OCI-LY7 (cell line): Measurements from ENCODE around the gene NOD2. TPM values are rescaled to one million over a fixed set of nuclear protein-coding genes. Genes with fewer than 3 reads are reported as not detected.

Source experiments
- BruUV-seq: library from RNA; stranded (reverse); fragments of 400-500 nt; replicated peaks from 2 replicates; lab custom pipeline; 2021; lab: Mats Ljungman, UMichigan
- CTCF ChIA-PET: fragments of 300-600 bp; sonication (Branson Sonifier 250); formaldehyde crosslinking; loops from one replicate; lab custom pipeline; 2022; ENCODE audit warnings: antibody characterized with exemption; ENCODE audit not compliant: unreplicated experiment; lab: Charles Lee
- POLR2A ChIA-PET: fragments of 300-600 bp; sonication (Branson Sonifier 250); formaldehyde crosslinking; loops from one replicate; lab custom pipeline; 2022; ENCODE audit warnings: antibody characterized with exemption; lab: Charles Lee
- DNase-seq: peaks from one replicate; pipeline ENCODE4 v3.0.0-alpha.2; 2015; ENCODE audit warnings: low spot score
- H2AFZ ChIP-seq: fragments of 200-600 bp; sonication (generic), shearing (Covaris generic); 2 replicates; pipeline ENCODE4 v1.6.1; 2014; ENCODE audit warnings: mild to moderate bottlenecking, antibody characterized with exemption, low read length, moderate library complexity
- H3K27ac ChIP-seq: fragments of 200-600 bp; sonication (generic); 2 replicates; pipeline ENCODE4 v1.5.1; 2014; ENCODE audit warnings: mixed run types, low read depth, mild to moderate bottlenecking, moderate library complexity, low read length, inconsistent platforms; ENCODE audit not compliant: poor library complexity, severe bottlenecking
- H3K36me3 ChIP-seq: fragments of 200-600 bp; sonication (generic); 2 replicates; pipeline ENCODE4 v1.6.1; 2014; ENCODE audit warnings: mild to moderate bottlenecking, antibody characterized with exemption, low read length, moderate library complexity, mixed read lengths; ENCODE audit not compliant: insufficient read depth
- H3K4me1 ChIP-seq: fragments of 200-600 bp; sonication (generic); 2 replicates; pipeline ENCODE4 v1.5.1; 2014; ENCODE audit warnings: mild to moderate bottlenecking, low read length; ENCODE audit not compliant: insufficient read depth, poor library complexity, severe bottlenecking
- H3K4me2 ChIP-seq: fragments of 200-600 bp; sonication (generic); 2 replicates; pipeline ENCODE4 v1.6.1; 2014; ENCODE audit warnings: mild to moderate bottlenecking, low read length
- H3K4me3 ChIP-seq: fragments of 200-600 bp; sonication (generic); 2 replicates; pipeline ENCODE4 v1.5.1; 2014; ENCODE audit warnings: mild to moderate bottlenecking, low read depth, low read length; ENCODE audit not compliant: poor library complexity, severe bottlenecking
- H3K79me2 ChIP-seq: fragments of 200-600 bp; sonication (generic); 2 replicates; pipeline ENCODE4 v1.6.1; 2016; ENCODE audit warnings: low read depth, mild to moderate bottlenecking, low read length, moderate library complexity, mixed read lengths; ENCODE audit not compliant: insufficient read depth
- H3K9me2 ChIP-seq: fragments of 200-600 bp; sonication (generic); 2 replicates; pipeline ENCODE4 v1.6.1; 2016; ENCODE audit warnings: mild to moderate bottlenecking, low read length, mixed read lengths; ENCODE audit not compliant: insufficient read depth
- H3K9me3 ChIP-seq: fragments of 200-600 bp; sonication (generic); 2 replicates; pipeline ENCODE4 v1.6.1; 2014; ENCODE audit warnings: mild to moderate bottlenecking, mixed run types, low read length, mixed read lengths
- H4K20me1 ChIP-seq: fragments of 200-600 bp; sonication (generic); 2 replicates; pipeline ENCODE4 v1.6.1; 2014; ENCODE audit warnings: mild to moderate bottlenecking, antibody characterized with exemption, low read length, moderate library complexity, mixed read lengths; ENCODE audit not compliant: insufficient read depth
- EZH2phosphoT487 ChIP-seq: fragments of 200-600 bp; sonication (generic); IDR thresholded peaks from 2 replicates; pipeline ENCODE4 v1.6.1; 2018; ENCODE audit warnings: low read depth, borderline replicate concordance, mild to moderate bottlenecking, mixed run types, antibody characterized with exemption, low read length, moderate library complexity, mixed read lengths
- intact Hi-C: fragments of 100-400 bp; cut with micrococcal nuclease; formaldehyde crosslinking; loops from one replicate; pipeline ENCODE4 v1.10.0; 2022; ENCODE audit not compliant: unreplicated experiment
- total RNA-seq, 2 experiments: library from RNA; depleted of rRNA in 1 of 2; stranded (reverse); fragments of >200 nt in 1 of 2; shearing (Covaris generic) in 1 of 2; gene quantifications; 2 replicates each; pipeline ENCODE4 v1.2.3, GENCODE V29; 2014 to 2022
- TF ChIP-seq, protein P1 (sequence below): fragments of 200-600 bp; sonication (generic); conservative IDR thresholded peaks from 2 replicates; pipeline ENCODE4 v1.5.1; 2014; ENCODE audit warnings: mild to moderate bottlenecking, antibody characterized with exemption, low read length, moderate library complexity, mixed read lengths

Gene NOD2
- total RNA-seq, 2 experiments from 2014 or later, result not detected

DNA sequence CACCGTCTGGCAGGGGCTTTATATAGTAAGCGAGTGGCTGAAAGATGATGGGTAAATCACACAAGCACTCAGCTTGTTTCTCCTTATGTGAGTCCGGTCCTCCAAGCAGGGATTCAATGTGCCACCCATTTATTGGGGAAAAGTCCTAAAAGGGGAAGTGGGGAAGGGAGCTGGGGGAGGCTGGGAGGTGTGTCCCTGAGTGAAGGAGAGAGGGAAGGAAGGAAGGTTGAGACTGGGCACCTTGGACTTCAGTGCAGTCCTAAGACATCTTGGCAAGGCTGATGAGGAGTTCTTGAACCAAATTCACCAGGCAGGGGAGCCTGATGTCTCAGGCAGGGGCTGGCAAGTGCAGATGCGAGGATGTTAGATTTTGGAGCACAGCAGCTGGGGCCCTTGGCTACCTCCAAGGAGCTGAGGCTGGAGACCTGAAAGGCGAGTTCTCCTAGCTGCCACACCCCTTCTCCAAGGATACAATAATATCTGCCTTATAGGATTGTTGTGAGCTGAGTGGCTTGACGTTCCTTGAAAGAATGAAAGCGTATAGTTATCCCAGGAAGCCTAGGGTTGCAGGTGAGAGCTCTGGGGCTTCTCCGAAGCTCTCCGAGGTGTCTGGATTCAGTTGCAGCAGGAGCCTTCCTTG, 25.5 kb downstream of the NOD2 start:
- intact Hi-C loops, result no loop called here
- no peaks in the 10 kb centered on the region for H3K9me2 ChIP-seq
- no peak for TF ChIP-seq EZH2phosphoT487
- TF ChIP-seq, protein P1, sequence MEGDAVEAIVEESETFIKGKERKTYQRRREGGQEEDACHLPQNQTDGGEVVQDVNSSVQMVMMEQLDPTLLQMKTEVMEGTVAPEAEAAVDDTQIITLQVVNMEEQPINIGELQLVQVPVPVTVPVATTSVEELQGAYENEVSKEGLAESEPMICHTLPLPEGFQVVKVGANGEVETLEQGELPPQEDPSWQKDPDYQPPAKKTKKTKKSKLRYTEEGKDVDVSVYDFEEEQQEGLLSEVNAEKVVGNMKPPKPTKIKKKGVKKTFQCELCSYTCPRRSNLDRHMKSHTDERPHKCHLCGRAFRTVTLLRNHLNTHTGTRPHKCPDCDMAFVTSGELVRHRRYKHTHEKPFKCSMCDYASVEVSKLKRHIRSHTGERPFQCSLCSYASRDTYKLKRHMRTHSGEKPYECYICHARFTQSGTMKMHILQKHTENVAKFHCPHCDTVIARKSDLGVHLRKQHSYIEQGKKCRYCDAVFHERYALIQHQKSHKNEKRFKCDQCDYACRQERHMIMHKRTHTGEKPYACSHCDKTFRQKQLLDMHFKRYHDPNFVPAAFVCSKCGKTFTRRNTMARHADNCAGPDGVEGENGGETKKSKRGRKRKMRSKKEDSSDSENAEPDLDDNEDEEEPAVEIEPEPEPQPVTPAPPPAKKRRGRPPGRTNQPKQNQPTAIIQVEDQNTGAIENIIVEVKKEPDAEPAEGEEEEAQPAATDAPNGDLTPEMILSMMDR, result no peak
- H3K79me2 ChIP-seq, result no peaks in the 10 kb centered on the region
- H4K20me1 ChIP-seq, result no peaks in the 10 kb centered on the region
- H3K4me1 ChIP-seq, result no peaks in the 10 kb centered on the region
- no peak for DNase-seq
- H3K36me3 ChIP-seq, result no peaks in the 10 kb centered on the region
- no peak overlapping the region for H3K4me3 ChIP-seq
- no peak overlapping the region for H3K27ac ChIP-seq
- H3K4me2 ChIP-seq, result no peak overlapping the region
- H2AFZ ChIP-seq, result no peak overlapping the region
- ChIA-PET POLR2A (interaction anchor here (0.8 kb wide), 1 partner anchor 10 kb away, joined by 3 read pairs; no protein-coding TSS in a partner anchor), CTCF (no interaction called here)
- no TSS peak for BruUV-seq
- H3K9me3 ChIP-seq, result 0 out of 2 replicates have a peak, but pooled peaks cover 3% of the 10 kb centered on the region

DNA sequence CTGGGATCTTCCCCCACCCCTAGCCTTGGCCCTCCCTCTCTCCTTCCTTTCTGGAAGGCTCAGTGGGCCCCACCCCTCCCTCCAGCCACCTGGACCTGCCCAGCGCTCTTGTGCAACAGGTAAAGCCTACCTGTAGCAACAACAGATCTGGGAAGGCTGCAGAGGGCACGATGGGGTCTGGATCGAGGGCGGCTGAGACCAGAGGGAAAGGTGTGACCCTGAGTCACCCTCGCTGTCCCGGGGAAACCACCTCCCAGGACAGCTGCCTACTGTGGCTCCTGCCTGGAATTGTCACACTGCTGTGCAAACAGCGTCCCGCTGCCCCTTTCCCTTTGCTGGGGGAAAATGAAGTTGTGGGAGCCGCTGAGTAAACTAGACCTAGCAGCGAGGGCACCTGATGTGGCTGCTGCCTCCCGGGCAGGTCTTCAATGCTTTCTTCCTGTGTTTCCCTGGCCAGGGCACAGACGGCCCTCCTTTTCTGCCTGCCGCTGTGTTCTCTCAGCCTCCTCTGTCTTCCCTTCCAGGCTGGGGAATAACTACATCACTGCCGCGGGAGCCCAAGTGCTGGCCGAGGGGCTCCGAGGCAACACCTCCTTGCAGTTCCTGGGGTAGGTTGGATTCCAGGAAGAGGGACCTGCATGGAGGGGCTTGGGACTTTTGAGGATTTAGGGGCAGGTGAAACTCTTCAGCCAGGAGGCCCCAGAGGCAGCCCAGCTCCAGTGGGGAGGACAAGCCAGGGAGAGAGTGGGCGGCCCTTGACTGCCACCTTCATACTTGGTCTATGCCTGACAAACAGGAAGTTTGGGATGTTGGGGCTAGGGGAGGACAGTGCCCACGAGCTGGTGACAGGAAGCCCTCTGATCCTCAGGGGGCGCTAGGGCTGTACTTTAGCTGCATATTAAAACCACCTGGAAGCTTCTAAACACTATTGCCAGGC, 26.3 kb downstream of the NOD2 start:
- Histone ChIP-seq H3K36me3 (no peaks in the 10 kb centered on the region), H3K27ac (no peak overlapping the region), H2AFZ (no peak overlapping the region), H3K4me2 (no peak overlapping the region), H3K4me3 (no peak overlapping the region), H3K9me3 (peaks cover 11% of the 10 kb centered on the region), H4K20me1 (no peaks in the 10 kb centered on the region), H3K4me1 (no peaks in the 10 kb centered on the region), H3K9me2 (no peaks in the 10 kb centered on the region), H3K79me2 (no peaks in the 10 kb centered on the region)
- CTCF ChIA-PET, result no interaction called here
- no peak for DNase-seq
- no peak for TF ChIP-seq EZH2phosphoT487
- TF ChIP-seq, protein P1, result peak; percentile 26; the same call in 1 of the 2 replicates
- no TSS peak for BruUV-seq
- POLR2A ChIA-PET, result interaction anchor here (0.6 kb wide), 1 partner anchor 25 kb away, joined by 3 read pairs; no protein-coding TSS in a partner anchor
- intact Hi-C loops, result no loop called here
